ENCODE data around the gene MYO5A. TPM values are rescaled to one million over a fixed set of nuclear protein-coding genes. Genes with fewer than 3 reads are reported as not detected.
"Not testable (repeated sequence)": the region's sequence is repeated elsewhere in the genome, so short reads cannot be mapped to it uniquely, and the experiment has no call there.

Gene MYO5A
- polyA plus RNA-seq, 1 donor (not counting 4 experiments of a cell fraction or from before 2014, with no cell fraction given), result 53.8 TPM

DNA sequence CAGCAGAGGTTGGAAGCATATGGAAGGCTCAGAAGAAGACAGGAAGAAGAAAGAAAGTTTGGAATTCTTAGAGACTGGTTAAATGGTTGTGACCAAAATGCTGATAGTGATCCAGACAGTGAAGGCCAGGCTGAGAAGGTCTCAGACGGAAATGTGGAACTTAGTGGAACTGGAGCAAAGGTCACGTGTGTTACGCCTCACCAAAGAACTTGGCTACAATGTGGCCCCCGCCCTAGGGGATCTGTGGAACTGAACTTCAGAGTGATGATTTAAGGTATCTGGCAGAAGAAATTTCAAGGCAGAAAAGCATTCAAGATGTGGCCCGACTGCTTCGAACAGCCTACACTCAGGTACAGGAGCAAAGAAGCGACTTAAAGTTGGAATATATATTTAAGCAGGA lies 83.1 kb downstream of the MYO5A start:
- Histone ChIP-seq H3K27ac (ENCODE audit: control insufficient read depth, insufficient read depth, low read length) (no peak overlapping the region), H4K20me1 (ENCODE audit: control insufficient read depth, extremely low read depth, insufficient read depth, low read length) (no peaks in the 10 kb centered on the region), H3K79me2 (ENCODE audit: control insufficient read depth, insufficient read depth, low read length) (peaks cover 27% of the 10 kb centered on the region), H3K9me1 (ENCODE audit: control insufficient read depth, extremely low read depth, insufficient read depth, low read length) (peaks cover 3% of the 10 kb centered on the region), H3K9ac (ENCODE audit: control insufficient read depth, extremely low read depth, insufficient read depth, low read length) (no peak overlapping the region), H3K27me3 (ENCODE audit: control insufficient read depth, extremely low read depth, insufficient read depth, low read length) (no peaks in the 10 kb centered on the region), H3K4me2 (ENCODE audit: control insufficient read depth, extremely low read depth, insufficient read depth, low read depth, low read length) (no peak overlapping the region), H3K9me3 (ENCODE audit: control insufficient read depth, low read depth, low read length) (no peaks in the 10 kb centered on the region), H3K4me1 (ENCODE audit: control insufficient read depth, extremely low read depth, insufficient read depth, low read length) (peaks cover 15% of the 10 kb centered on the region), H3K36me3 (ENCODE audit: control insufficient read depth in 2 of 2, extremely low read depth in 1 of 2, insufficient read depth in 2 of 2, low read length in 2 of 2) (no peaks in the 10 kb centered on the region), H2AFZ (ENCODE audit: control insufficient read depth, low read length) (no peak overlapping the region), H3K4me3 (ENCODE audit: control insufficient read depth in 2 of 3, extremely low read depth in 1 of 3, insufficient read depth in 2 of 3, low read depth in 1 of 3, low read length in 3 of 3) (no peak overlapping the region)
- no peak for TF ChIP-seq EZH2 (IDR thresholded peaks at IDR 0.05; ENCODE audit: low read length)
- dilution Hi-C loops (cut with MboI; ENCODE audit: extremely low pct_ligation_motif_present, low sequenced_read_pairs), result no loop called here
- FAIRE-seq (no peak), DNase-seq (ENCODE audit: low read depth, low spot score) (no peak)

GRCh38 chr15:52443205-52443604 lies 85.5 kb downstream of the MYO5A start:
- DNase-seq (ENCODE audit: low read depth, low spot score); H3K4me3 ChIP-seq (ENCODE audit: control insufficient read depth in 2 of 3, extremely low read depth in 1 of 3, insufficient read depth in 2 of 3, low read depth in 1 of 3, low read length in 3 of 3); FAIRE-seq; H3K4me2 ChIP-seq (ENCODE audit: control insufficient read depth, extremely low read depth, insufficient read depth, low read depth, low read length); H3K9me1 ChIP-seq (ENCODE audit: control insufficient read depth, extremely low read depth, insufficient read depth, low read length); H3K9ac ChIP-seq (ENCODE audit: control insufficient read depth, extremely low read depth, insufficient read depth, low read length); H3K9me3 ChIP-seq (ENCODE audit: control insufficient read depth, low read depth, low read length); H3K27ac ChIP-seq (ENCODE audit: control insufficient read depth, insufficient read depth, low read length); H2AFZ ChIP-seq (ENCODE audit: control insufficient read depth, low read length); H3K36me3 ChIP-seq (ENCODE audit: control insufficient read depth in 2 of 2, extremely low read depth in 1 of 2, insufficient read depth in 2 of 2, low read length in 2 of 2); dilution Hi-C loops (cut with MboI; ENCODE audit: extremely low pct_ligation_motif_present, low sequenced_read_pairs); H3K27me3 ChIP-seq (ENCODE audit: control insufficient read depth, extremely low read depth, insufficient read depth, low read length); H4K20me1 ChIP-seq (ENCODE audit: control insufficient read depth, extremely low read depth, insufficient read depth, low read length): not testable (repeated sequence)
- Histone ChIP-seq H3K79me2 (ENCODE audit: control insufficient read depth, insufficient read depth, low read length) (peaks cover 36% of the 10 kb centered on the region), H3K4me1 (ENCODE audit: control insufficient read depth, extremely low read depth, insufficient read depth, low read length) (peaks cover 26% of the 10 kb centered on the region)

- DNase-seq (ENCODE audit: low read depth, low spot score), result no peak
- no peaks in the 10 kb centered on the region for H3K27me3 ChIP-seq (ENCODE audit: control insufficient read depth, extremely low read depth, insufficient read depth, low read length)
- FAIRE-seq, result no peak
- H3K4me2 ChIP-seq (ENCODE audit: control insufficient read depth, extremely low read depth, insufficient read depth, low read depth, low read length), result no peak overlapping the region
- no peak for TF ChIP-seq EZH2 (IDR thresholded peaks at IDR 0.05; ENCODE audit: low read length)
- TF ChIP-seq, protein P1, sequence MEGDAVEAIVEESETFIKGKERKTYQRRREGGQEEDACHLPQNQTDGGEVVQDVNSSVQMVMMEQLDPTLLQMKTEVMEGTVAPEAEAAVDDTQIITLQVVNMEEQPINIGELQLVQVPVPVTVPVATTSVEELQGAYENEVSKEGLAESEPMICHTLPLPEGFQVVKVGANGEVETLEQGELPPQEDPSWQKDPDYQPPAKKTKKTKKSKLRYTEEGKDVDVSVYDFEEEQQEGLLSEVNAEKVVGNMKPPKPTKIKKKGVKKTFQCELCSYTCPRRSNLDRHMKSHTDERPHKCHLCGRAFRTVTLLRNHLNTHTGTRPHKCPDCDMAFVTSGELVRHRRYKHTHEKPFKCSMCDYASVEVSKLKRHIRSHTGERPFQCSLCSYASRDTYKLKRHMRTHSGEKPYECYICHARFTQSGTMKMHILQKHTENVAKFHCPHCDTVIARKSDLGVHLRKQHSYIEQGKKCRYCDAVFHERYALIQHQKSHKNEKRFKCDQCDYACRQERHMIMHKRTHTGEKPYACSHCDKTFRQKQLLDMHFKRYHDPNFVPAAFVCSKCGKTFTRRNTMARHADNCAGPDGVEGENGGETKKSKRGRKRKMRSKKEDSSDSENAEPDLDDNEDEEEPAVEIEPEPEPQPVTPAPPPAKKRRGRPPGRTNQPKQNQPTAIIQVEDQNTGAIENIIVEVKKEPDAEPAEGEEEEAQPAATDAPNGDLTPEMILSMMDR (optimal IDR thresholded peaks at IDR 0.05 in 1 of 3, IDR thresholded peaks at IDR 0.05 in 1 of 3, conservative IDR thresholded peaks at IDR 0.05 in 1 of 3; ENCODE audit: extremely low read depth in 1 of 3, insufficient read depth in 2 of 3, low read length in 3 of 3), result no peak
- peaks cover 4% of the 10 kb centered on the region for H3K9me1 ChIP-seq (ENCODE audit: control insufficient read depth, extremely low read depth, insufficient read depth, low read length)
- H3K9me3 ChIP-seq (ENCODE audit: control insufficient read depth, low read depth, low read length), result no peaks in the 10 kb centered on the region
- peaks cover 41% of the 10 kb centered on the region for H3K79me2 ChIP-seq (ENCODE audit: control insufficient read depth, insufficient read depth, low read length)
- dilution Hi-C loops (cut with MboI; ENCODE audit: extremely low pct_ligation_motif_present, low sequenced_read_pairs), result no loop called here
- H3K4me3 ChIP-seq (ENCODE audit: control insufficient read depth in 2 of 3, extremely low read depth in 1 of 3, insufficient read depth in 2 of 3, low read depth in 1 of 3, low read length in 3 of 3), result no peak overlapping the region
- no peaks in the 10 kb centered on the region for H3K36me3 ChIP-seq (ENCODE audit: control insufficient read depth in 2 of 2, extremely low read depth in 1 of 2, insufficient read depth in 2 of 2, low read length in 2 of 2)
- no peak overlapping the region for H3K9ac ChIP-seq (ENCODE audit: control insufficient read depth, extremely low read depth, insufficient read depth, low read length)
- no peak overlapping the region for H3K27ac ChIP-seq (ENCODE audit: control insufficient read depth, insufficient read depth, low read length)
- peaks cover 31% of the 10 kb centered on the region for H3K4me1 ChIP-seq (ENCODE audit: control insufficient read depth, extremely low read depth, insufficient read depth, low read length)
- no peak overlapping the region for H2AFZ ChIP-seq (ENCODE audit: control insufficient read depth, low read length)
- no peaks in the 10 kb centered on the region for H4K20me1 ChIP-seq (ENCODE audit: control insufficient read depth, extremely low read depth, insufficient read depth, low read length)
Observed at GRCh38 chr15:52441841-52442240, 86.8 kb downstream of the MYO5A start.
